Measurements from ENCODE around the gene ASCC2.

GRCh38 chr22:29872989-29873388, 34.9 kb upstream of the ASCC2 start:
- TF ChIP-seq IRF2 (CRISPR knock-in tag; IDR thresholded peaks at IDR 0.05; ENCODE audit: borderline replicate concordance, low read depth): no peak
- no peak for TF ChIP-seq NFE2L1 (CRISPR knock-in tag; IDR thresholded peaks at IDR 0.05)
- no peak for TF ChIP-seq MAX (CRISPR knock-in tag; IDR thresholded peaks at IDR 0.05)
- TF ChIP-seq FOXJ3 (CRISPR knock-in tag; IDR thresholded peaks at IDR 0.05; ENCODE audit: borderline replicate concordance): no peak
- TF ChIP-seq ZNF396 (CRISPR knock-in tag; IDR thresholded peaks at IDR 0.05; ENCODE audit: borderline replicate concordance): no peak
- no peak for TF ChIP-seq JUN (CRISPR knock-in tag; IDR thresholded peaks at IDR 0.05)
- no peak for TF ChIP-seq CTCF (IDR thresholded peaks at IDR 0.05)
- TF ChIP-seq ATF3 (CRISPR knock-in tag; conservative IDR thresholded peaks at IDR 0.05): no peak
- TF ChIP-seq EMX1 (CRISPR knock-in tag; IDR thresholded peaks at IDR 0.05): no peak
- no peak for TF ChIP-seq PRDM15 (CRISPR knock-in tag; IDR thresholded peaks at IDR 0.05)
- TF ChIP-seq FOXP4 (CRISPR knock-in tag; IDR thresholded peaks at IDR 0.05): no peak
- TF ChIP-seq SMAD4 (CRISPR knock-in tag; IDR thresholded peaks at IDR 0.05): no peak
- TF ChIP-seq ZNF263 (CRISPR knock-in tag; IDR thresholded peaks at IDR 0.05; ENCODE audit: low read depth): no peak
- no peak for TF ChIP-seq ESRRA (CRISPR knock-in tag; IDR thresholded peaks at IDR 0.05; ENCODE audit: borderline replicate concordance)

Data from WTC11 (cell line).